Hepatocyte (in vitro differentiated cells): ENCODE results near the gene CDH5.

ENCODE experiments used
- EZH2 ChIP-seq: fragments of 200-600 bp; sonication (generic); IDR thresholded peaks from 2 replicates; pipeline ENCODE4 v1.6.1; 2016; ENCODE audit warnings: antibody characterized with exemption, mild to moderate bottlenecking, borderline replicate concordance
- TF ChIP-seq, protein P1 (sequence below): fragments of 200-600 bp; sonication (generic); IDR thresholded peaks from 2 replicates; pipeline ENCODE4 v1.5.1; 2016; ENCODE audit warnings: antibody characterized with exemption, mild to moderate bottlenecking; ENCODE audit not compliant: poor library complexity

DNA sequence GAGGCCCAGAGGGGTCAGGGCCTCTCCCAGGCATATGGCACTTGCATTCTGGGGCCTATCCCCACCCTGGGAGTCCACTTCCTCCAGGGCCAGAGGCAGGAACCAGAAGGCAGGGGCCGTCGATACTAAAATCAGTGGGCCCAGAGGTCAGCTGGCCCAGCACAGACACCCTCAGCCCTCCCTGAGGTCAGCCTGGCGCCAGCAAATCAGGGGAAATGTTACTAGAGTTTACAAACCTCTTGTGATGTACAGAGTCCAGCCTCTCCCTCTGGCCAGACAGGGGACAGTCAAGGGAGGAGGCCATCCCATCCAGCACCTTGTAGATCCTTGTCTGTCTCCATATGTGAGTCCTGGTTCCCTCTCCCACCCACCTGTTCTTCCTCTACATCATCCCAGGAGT is 10.8 kb downstream of the CDH5 start:
- TF ChIP-seq, protein P1, sequence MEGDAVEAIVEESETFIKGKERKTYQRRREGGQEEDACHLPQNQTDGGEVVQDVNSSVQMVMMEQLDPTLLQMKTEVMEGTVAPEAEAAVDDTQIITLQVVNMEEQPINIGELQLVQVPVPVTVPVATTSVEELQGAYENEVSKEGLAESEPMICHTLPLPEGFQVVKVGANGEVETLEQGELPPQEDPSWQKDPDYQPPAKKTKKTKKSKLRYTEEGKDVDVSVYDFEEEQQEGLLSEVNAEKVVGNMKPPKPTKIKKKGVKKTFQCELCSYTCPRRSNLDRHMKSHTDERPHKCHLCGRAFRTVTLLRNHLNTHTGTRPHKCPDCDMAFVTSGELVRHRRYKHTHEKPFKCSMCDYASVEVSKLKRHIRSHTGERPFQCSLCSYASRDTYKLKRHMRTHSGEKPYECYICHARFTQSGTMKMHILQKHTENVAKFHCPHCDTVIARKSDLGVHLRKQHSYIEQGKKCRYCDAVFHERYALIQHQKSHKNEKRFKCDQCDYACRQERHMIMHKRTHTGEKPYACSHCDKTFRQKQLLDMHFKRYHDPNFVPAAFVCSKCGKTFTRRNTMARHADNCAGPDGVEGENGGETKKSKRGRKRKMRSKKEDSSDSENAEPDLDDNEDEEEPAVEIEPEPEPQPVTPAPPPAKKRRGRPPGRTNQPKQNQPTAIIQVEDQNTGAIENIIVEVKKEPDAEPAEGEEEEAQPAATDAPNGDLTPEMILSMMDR = no peak
- no peak for TF ChIP-seq EZH2
